ENCODE data around the gene ABCG8.

ABCG8 gene

DNA sequence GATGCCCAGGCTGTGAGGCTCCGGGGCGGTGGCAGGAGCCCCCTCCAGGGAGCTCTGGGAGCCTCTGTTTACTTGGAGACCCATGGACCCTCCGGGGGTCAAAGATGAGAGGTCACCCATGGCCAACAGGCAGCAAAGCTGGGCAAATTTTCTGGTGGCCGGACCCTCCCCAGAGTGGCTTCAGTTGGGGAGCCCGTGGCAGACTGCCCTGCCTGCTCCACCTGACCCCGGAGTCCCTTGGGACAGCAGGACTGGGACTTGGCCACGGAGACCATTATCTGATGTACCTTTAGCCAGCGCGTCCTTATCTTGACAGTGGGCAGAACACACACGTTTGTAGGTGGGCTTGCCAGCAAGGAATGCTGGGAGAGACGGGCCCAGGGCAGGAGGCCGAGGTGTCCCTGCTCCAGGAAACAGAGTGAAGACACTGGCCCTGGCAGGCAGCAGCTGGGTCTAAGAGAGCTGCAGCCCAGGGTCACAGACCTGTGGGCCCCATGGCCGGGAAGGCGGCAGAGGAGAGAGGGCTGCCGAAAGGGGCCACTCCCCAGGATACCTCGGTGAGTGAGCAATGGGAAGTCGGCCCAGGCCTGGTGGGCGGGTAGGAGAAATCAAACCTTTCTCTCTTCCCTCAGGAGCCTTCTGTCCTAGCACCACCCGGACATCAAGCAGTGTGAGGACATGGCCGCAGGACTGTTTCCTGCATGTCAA lies at the start of gene ABCG8, which contains the start of gene ABCG5:
Gene ABCG8, plus strand, starts transcription at position 412 of the 708 bp plus-strand sequence. Its CDS starts 83 bp downstream, at position 495.
Gene ABCG5, minus strand, starts transcription at position 280 of the 708 bp plus-strand sequence. Its CDS starts 160 bp downstream, at position 120.
- DNase-seq (ENCODE audit: low read depth, low spot score), result no peak

DNA sequence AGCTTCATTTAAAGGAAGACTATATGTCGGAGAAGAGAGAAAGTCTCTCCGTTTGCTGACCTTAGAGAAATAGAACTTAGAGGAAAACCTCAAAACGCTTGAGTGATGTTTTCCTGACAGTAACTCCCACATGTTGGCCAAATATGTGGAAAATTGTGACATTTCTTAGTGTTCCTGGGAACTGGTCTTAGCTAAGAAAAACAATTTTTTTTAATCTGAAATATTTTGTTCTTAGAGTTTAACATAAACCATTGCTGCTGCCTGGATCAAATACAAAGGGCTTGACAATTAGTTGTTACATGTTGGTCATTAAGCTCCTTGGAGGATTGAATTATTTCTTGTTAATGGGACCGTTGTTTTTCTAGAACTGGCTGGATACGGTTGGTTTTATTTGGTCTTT lies 48.6 kb upstream of the ABCG8 start:
- no peak for DNase-seq (ENCODE audit: low read depth, low spot score)

DNA sequence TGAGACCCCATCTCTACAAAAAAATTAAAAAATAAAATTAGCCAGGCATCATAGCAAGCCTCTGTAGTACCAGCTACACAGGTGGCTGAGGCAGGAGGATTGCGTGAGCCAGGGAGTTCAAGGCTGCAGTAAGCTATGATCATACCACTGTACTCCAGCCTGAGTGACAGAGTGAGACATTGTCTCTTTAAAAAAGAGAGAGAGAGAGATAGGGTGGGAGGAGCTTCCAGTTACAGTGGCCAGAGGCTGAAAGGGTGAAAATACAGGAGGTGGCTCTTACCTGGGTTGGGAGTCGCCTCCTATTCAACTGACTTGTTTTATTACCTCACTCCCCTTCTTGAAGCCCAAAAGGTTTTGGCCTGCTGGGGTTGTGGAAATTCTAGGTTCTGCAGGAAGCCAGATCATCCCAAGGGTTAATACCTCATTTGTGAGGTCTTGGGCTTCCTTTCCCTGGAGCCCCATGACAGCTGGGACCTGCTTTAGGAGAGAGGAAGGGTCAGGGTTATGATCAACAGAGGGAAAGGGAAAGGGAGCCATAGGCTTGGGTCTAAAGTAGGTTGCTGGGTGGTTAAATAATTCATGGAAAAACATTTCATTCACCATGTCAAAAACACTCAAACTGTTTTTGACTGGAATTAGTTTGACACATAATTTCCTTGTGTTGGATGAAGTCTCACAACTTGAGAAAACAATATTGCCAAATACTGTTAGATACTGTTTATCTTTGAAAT lies 47.6 kb upstream of the ABCG8 start:
- DNase-seq (ENCODE audit: low read depth, low spot score), result no peak

DNA sequence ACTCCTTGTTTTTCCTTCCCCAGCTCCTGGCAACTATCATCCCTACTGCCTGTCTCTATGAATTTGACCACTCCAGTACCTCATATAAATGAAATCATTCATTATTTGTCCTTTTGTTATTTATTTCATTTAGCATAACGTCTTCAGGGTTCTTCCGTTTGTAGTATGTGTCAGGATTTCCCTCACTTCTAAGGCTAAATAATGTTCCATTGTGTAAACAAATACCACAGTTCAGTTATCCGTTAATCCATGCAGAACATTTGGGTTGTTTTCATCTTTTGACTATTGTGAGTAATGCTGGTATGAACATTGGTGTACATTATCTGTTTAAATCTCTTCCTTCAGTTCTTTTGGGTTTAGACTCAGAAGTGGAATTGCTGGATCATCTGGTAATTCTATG lies 46.1 kb upstream of the ABCG8 start:
- no peak for DNase-seq (ENCODE audit: low read depth, low spot score)

- DNase-seq (ENCODE audit: low read depth, low spot score), result no peak
These were observed 43.8 kb upstream of the ABCG8 start for GRCh38 chr2:43794956-43795355.

- DNase-seq (ENCODE audit: low read depth, low spot score), result no peak
These were observed 42.6 kb upstream of the ABCG8 start for GRCh38 chr2:43796206-43796605.

DNA sequence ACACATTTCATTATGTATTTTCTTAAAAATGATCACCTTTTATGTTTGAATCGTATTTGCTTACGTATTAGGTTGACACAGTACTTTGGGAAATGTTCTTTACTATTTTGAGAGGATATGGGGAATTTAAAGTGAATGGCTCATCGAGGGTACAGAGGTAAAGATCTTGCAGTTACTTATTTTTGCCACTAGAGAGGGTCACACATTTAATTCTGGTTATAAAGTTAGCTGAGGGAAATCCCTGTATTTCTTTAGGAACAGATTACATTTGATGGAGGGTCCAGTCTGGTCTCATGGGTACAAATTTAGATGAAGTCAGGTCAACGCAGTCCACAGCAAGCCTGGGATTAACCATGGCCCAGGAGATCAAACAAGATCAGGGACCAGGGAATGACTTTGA lies 40.5 kb upstream of the ABCG8 start:
- DNase-seq (ENCODE audit: low read depth, low spot score), result no peak

GRCh38 chr2:43800894-43801293 lies 37.9 kb upstream of the ABCG8 start:
- DNase-seq (ENCODE audit: low read depth, low spot score), result no peak

DNA sequence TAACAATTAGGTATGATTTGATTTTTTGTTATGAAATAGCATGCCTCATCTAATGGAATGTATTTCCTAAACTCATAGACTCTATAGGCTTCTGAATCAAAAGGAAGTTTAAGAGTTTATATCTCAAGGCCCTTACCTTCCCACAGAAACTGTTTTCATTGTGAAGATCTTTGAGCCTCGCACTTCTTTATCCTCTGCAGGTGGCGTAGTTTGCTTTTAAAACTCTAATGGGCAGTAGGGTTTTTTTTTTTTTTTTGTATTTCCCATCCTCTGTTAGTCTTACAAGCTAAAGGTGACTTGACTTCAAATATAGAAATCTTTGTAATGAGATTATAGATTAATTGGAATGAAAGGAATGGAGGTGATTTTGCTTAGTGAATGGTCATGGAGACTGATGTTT lies 36.6 kb upstream of the ABCG8 start:
- DNase-seq (ENCODE audit: low read depth, low spot score), result no peak

DNA sequence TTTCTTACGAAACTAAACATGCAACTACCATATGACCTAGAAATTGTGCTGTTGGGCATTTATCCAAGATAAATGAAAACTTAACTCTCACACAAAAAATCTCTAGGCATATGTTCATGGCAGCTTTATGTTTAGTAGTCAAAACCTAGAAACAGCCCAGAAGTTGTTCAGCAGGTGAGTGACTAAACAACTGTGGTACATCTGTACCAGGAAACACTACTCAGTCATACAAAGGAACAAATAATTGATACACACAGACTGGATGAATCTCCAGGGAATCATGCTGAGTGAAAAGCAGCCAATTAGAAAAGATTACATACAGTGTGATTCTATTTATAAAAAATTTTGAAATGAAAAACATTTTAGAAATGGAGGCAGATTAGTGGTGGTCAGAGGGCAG lies 35.7 kb upstream of the ABCG8 start:
- no peak for DNase-seq (ENCODE audit: low read depth, low spot score)

GRCh38 chr2:43806719-43807031 lies 32.1 kb upstream of the ABCG8 start:
- DNase-seq (ENCODE audit: low read depth, low spot score), result no peak

GRCh38 chr2:43810452-43810851 lies 28.3 kb upstream of the ABCG8 start:
- no peak for DNase-seq (ENCODE audit: low read depth, low spot score)

DNA sequence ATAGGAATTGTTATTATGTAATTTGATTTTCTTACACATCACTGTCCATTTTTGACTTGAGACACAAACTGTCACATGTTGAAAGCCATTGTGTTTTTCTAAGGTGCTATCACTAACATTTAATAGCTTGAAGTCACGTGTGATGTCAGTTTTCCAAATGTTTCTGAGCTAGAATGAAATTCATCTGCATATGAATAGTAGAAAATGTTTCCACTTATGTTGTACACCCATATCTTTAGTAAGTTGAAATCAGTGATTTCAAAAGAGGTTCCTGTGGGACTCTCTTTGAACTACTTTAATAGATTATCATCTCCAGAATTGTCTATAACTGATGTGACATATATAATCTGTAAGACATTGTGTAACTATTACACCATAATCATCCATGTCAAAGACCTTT lies 27.9 kb upstream of the ABCG8 start:
- DNase-seq (ENCODE audit: low read depth, low spot score), result no peak

DNA sequence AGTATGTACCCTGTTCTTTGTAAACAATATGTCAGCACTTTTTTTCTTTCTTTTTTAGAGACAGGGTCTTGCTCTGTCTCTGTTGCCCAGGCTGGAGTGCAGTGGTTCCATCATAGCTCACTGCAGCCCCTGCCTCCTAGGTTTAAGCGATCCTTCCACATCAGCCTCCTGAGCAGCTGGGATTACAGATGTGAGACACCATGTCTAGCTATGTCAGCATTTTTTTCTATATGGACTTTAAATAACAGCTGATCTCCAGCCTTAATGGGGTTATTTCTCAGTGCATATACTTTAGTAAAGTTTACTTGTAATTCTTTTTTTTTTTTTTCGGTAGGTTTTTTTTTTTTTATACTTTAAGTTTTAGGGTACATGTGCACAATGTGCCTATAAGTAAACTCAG lies 26.8 kb upstream of the ABCG8 start:
- no peak for DNase-seq (ENCODE audit: low read depth, low spot score)

DNA sequence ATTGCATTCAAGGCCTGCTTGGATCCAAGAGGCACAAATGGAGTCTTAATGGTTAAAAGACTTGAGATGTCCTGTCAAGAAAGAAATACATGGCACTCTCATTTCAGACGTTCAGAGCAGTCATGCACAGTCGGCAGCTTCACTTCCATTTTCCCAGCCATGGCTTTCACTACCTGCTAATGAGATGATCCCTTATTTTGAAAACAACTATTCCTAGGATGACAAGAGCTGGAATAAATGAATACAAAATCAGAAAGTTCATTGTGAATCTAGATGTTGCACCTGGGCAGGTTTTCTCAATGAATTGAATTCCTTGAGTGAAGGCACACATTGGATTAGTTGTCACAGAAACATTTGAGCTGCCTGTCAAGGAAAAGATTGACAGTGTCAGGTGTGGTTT lies 25.8 kb upstream of the ABCG8 start:
- no peak for DNase-seq (ENCODE audit: low read depth, low spot score)

DNA sequence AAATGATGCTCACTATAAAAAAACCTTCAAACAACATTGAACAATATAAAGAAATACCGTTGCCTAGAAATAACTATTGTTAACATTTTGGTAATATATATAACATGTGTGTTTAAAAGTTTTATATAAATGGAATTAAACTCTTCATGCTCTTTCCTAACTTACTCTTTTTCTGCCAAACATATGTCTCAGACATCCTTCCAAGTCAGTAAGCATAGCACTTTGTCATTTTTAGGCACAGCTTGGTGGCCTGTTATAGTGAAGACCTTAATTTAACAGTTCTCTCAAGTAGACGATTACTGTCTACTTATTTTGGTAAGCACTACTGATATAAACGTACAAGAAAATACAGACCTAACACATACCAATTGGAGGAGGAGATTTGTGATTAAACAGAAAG lies 24.1 kb upstream of the ABCG8 start:
- DNase-seq (ENCODE audit: low read depth, low spot score), result no peak

DNA sequence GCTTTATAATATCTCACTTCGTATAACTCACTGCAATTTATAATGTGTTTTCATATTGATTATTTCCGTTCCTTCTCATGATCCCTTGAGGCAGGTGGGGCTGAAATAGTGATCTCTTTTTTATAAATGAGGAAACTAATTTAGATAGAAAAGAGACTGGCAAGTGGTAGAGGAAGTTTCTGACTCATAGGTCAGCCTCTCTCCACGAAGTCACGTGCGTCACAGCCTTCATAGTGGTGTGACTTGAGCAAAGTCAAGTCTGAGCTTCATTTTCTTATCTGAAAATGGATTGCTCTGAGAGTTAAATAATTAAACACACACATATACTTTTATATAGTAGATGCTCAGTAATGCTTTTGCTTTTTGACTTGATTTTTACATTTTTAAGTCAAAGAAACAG lies 20.0 kb upstream of the ABCG8 start:
- no peak for DNase-seq (ENCODE audit: low read depth, low spot score)

DNA sequence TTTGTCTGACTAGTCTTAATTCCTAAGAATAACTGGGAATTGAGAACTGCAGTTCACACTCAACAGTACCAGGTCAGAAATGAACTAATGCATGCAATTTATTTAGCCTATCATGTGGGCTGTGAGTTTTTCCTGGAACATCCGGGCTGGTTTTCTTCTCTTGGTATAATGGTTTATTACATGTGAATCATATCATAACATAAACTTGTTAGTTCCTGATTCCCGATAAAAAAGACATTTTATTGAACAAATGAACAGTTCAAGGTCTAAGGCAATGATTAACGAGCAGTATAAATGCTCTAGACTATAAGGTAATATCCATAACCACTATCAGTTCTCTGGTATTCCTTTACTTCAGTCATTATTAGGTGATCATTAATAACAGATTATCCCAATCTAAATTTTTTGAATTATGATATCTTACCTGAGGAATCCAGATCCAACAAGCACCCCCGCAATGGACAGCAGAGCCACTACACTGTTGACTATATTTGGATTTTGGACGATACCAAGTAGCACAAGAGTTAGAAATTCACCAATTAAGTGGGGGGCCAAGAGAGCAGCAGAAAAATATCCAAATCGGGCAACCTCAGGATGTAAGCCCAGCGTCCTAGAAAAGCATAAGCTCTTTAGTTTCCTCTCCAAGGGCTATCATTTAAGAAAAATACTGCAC lies 19.1 kb upstream of the ABCG8 start:
- no peak for DNase-seq (ENCODE audit: low read depth, low spot score)

- DNase-seq (ENCODE audit: low read depth, low spot score), result no peak
These were observed 15.9 kb upstream of the ABCG8 start for GRCh38 chr2:43822839-43823238.

DNA sequence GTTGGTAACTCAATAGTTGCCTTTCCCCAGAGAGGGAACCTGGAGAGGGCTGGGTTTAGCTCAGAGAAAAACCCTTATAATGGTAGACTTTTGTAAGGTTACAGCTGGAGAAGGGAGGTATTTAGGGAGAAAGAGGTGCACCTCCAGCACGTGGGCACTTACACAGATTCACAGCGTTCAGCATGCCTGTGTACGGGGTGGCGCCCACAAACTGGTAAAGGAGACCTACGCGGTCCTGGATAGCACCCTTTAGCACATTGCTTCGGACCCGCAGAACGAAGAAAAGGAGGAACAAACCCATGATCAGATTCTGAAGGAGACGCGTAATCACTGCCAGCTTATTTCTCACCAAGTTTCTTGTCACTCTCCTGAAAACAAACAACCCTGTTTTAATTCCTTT lies 15.0 kb upstream of the ABCG8 start:
- no peak for DNase-seq (ENCODE audit: low read depth, low spot score)

DNA sequence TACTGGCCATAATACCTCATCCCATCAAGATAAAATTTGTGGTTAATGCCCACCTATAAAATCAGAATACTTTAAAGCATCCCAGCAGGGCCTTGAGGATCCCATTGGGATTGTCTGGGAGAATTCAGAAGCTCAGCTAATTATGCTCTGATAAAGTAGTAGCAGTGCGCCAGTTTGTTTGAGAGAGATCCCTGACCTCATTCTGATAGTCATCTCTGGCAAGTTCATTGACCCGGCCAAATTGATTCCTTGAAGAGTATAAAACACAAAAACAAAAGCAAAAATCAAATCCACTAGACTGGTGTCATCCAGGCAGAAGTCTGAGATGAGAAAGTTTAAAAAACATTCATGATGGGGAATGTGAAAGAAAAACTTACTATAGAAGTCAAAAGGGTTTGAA lies 14.3 kb upstream of the ABCG8 start:
- DNase-seq (ENCODE audit: low read depth, low spot score), result no peak

DNA sequence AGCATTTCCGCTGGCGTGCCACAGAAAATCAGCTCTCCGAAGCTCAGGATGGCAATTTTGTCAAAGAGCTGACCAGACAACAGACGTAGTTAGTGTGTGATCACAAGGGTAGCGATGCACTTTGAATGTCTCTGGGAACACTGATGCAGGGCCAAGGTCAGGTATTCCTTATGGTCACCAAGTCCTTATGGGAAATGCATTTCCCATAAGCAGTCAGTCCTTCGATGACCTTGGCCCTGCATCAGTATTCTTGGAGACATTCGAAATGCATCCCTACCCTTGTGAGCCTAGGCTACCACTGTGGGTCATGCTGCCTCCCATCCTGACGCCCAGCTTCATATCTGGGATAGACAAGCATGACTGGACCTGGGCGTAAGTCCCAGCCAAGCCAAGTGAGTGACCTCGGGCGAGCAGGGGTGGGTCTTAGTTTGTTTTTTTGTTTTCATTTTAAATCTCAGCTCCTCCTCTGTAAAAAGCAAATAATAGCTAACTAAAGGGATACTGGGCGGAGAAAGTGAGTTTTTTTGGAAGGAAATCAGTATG lies 13.7 kb upstream of the ABCG8 start:
- no peak for DNase-seq (ENCODE audit: low read depth, low spot score)

GRCh38 chr2:43825841-43826240 lies 12.9 kb upstream of the ABCG8 start:
- DNase-seq (ENCODE audit: low read depth, low spot score), result no peak
